IPS-11a (cell line): ENCODE data around the gene DNM1.

Experiments
- H3K4me3 ChIP-seq: one replicate; pipeline ENCODE4 v1.5.1; 2013; ENCODE audit warnings: low read depth, low read length, control low read depth

Gene DNM1

DNA sequence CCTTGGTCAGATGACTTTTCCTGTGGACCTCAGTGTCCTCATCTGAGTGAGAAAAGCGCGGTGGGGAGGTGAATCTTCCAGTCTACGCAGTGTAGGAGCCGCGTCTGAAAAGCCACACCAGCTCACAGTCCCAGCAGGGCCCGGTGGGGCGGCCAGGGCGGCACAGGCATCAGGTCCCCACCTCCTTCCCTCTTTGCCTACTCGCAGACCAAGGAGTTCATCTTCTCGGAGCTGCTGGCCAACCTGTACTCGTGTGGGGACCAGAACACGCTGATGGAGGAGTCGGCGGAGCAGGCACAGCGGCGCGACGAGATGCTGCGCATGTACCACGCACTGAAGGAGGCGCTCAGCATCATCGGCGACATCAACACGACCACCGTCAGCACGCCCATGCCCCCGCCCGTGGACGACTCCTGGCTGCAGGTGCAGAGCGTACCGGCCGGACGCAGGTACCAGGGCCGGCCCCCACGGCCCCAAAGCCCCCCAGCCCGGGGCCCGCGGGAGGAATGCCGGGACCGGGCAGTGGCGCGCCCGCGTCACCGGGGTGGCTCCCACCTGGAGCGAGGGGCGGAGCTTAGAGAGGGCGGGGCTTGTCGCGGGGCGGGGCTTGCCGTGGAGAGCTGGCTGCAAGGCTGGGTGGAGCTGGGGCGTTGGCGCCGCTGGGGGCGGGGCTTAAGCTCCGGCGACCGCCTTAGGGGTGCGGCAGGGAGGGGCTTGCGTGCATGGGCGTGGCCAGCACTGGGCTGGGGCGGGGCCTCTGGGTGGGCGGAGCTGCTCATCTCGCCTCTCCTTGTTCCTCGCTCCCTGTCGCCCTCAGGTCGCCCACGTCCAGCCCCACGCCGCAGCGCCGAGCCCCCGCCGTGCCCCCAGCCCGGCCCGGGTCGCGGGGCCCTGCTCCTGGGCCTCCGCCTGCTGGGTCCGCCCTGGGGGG, 47.0 kb downstream of the DNM1 start:
- H3K4me3 ChIP-seq, result peak overlapping the region; percentile 61

GRCh38 chr9:128250839-128251731, 47.9 kb downstream of the DNM1 start:
- H3K4me3 ChIP-seq, result peak overlapping the region; percentile 61

DNA sequence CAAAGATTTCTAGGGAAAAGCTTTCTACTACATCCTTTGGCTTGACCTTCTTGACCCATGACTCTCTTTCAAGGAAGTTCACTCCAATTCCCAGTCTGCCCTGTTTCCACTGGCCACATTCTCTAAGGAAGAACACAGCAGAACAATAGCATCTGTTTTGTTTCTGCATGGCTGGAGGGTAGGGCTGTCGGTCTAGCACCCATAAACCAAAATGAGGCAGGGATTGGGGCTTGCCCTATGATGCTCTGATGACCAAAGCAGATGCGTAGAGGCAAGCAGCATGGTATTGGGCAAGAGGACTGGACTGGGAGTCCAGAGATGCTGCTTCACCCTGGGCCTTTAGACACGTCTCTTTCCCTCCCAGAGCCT, 48.5 kb downstream of the DNM1 start:
- no peak overlapping the region for H3K4me3 ChIP-seq

GRCh38 chr9:128252317-128253139, 49.3 kb downstream of the DNM1 start:
- H3K4me3 ChIP-seq, result no peak overlapping the region

- no peak overlapping the region for H3K4me3 ChIP-seq
Measured at GRCh38 chr9:128253140-128253990, 50.2 kb downstream of the DNM1 start.

DNA sequence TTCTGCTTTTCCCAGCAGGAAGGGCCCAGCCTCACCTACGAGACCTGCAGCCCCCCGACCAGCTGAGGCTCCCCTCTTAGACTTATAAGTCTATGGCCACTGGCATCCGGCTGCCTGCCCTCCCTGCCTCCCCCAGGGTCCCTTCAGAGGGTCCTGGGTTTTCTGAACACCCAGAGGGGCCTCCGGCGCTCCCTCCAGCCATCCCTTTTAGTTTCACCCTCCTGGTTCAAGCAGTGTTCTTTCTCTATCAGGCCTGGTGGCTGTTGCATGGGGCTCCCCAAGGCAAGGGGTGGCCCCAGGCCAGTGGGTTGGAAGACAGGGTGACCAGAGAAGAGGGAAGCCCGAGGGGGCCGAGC, 50.8 kb downstream of the DNM1 start:
- no peak overlapping the region for H3K4me3 ChIP-seq

GRCh38 chr9:128254362-128254761, 51.2 kb downstream of the DNM1 start:
- H3K4me3 ChIP-seq, result no peak overlapping the region

DNA sequence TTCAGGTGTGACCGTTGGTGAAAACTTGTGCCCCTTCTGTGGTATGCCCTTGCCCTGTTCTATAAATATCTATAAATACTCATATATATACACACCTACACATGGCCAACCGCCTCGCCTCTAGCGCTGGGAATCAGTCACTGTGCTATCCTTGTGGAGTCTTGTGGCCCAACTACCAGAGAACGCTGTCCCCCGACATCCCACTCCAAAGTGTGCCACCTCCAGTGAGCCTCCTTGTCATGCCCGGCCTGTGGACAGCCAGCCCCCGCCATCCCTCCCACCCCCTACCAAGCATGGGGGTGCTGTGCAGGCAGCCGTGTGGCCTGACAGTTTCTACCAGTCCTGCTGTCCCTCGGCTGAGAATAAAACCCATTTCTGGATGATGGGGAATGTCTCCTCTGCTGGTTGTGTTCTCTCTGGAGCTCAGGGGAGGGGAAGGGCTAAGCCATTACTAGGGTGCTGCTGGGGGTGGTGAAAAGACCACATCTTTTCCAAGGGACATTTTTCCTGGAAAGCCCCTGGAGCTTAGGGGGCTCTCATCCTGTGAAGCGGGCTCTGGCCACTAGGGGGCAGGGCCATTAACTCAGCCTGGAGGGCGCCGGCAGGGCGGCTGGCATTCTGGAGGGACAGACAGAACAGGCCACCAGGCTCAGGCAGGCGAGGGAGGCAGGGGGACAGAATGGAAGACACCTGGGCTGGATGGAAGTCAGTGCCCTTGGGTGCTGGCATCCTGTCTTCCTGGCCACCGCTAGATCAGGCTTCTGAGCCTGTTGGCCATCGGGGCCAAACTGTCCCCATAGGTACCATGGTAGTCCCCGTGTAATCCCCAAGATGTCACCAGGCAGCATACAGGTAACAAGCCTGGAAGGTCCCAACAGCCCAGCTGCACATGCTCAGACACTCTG, 51.9 kb downstream of the DNM1 start:
- no peak overlapping the region for H3K4me3 ChIP-seq

GRCh38 chr9:128257086-128257825, 54.1 kb downstream of the DNM1 start:
- no peak overlapping the region for H3K4me3 ChIP-seq

DNA sequence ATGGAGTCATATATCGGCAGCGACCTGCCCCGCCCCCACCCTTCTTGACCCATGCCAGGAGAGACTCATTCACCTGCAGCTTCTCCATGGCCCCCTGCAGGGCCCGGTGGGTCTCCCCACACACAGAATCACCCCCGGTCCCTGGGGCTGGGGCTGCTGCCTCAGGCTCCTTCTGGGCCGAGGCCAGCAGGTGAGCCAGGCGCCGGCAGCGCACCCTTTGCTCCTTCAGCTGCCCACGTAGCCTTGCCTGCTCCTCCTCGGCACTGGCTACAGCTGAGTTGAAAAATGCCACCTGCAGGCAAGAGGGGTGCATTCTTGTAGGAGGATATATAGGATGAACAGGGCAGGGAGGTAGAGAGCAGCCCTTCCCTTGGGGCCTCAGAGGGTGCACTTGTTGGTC, 54.7 kb downstream of the DNM1 start:
- H3K4me3 ChIP-seq, result no peak overlapping the region

- no peak overlapping the region for H3K4me3 ChIP-seq
Measured at GRCh38 chr9:128258326-128258725, 55.1 kb downstream of the DNM1 start.

GRCh38 chr9:128259156-128259555, 56.0 kb downstream of the DNM1 start:
- no peak overlapping the region for H3K4me3 ChIP-seq

GRCh38 chr9:128260340-128260739, 57.2 kb downstream of the DNM1 start:
- H3K4me3 ChIP-seq, result no peak overlapping the region

GRCh38 chr9:128262687-128263086, 59.5 kb downstream of the DNM1 start:
- H3K4me3 ChIP-seq, result no peak overlapping the region

GRCh38 chr9:128265348-128265847, 62.2 kb downstream of the DNM1 start:
- H3K4me3 ChIP-seq, result no peak overlapping the region

DNA sequence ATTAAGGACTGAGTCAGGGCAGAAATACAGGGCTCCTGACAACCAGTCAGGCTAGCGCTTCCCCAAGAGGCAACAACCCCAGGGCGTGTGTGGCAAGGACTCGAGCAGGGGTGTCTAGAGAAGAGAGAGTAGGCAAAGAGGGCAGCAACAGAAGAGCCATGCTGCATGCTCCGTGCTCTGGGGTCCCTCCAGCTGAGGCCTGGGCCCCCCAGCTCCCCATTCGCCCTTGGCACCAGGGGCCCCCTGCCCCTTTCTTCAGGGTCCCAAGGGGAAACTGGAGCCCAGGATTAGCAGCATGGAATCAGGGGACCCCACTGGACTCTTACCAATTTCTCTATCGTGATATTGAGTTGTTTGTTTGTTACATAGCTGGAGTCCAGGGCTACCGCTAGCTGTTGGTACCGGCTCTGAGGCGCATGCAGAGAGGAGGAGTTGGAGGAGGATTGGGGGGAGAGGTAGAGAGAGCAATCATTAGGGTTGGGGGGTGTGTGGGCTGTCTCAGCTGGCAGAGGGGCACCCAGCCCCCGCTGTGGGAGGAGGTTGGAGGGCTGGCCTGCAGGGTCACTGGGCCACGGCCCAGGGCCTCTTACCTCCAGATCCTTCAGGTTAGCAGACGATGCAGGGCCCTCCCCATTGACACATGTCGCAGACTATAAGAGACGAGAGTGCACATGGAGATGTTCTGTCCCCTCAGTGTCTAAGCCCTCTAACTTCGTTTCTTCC, 63.9 kb downstream of the DNM1 start:
- no peak overlapping the region for H3K4me3 ChIP-seq

DNA sequence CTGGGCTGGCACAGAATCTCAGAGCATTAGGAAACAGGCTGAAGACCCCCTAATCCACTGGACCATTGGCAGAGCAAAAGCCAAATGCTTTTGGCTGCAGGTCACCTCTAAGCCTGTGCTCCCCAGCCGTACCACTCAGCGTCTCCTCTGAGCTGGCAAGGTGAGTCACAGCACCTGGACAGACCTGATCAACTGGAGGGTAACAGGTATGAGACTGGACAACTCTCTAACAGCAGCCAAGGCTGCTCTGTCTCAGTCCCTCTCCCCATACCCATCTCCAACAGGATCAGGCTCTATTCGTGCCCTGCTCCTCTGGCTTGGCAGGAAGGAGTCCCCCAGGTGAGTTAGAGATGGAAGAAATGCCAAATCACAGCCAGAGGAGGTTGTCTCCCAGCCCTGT, 67.9 kb downstream of the DNM1 start:
- H3K4me3 ChIP-seq, result no peak overlapping the region

DNA sequence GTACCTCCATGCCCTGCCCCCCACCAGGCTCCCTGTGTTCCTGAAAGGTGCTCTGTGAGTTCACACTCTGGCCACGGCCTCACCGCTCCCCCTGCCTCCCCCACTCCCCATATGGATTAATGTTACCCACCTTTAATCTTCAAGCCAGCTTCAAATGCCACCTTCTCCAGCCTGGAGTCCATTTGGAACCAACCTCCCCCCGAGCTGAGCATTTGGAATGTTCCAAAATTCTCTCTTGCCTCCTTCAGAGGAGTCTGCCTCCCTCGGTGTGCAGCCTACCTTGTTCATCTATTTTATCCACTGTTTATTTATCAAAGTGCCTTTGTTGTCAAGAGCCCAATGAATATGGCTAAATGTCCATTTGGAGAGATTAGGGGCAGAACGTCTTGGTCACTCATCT, 68.3 kb downstream of the DNM1 start:
- H3K4me3 ChIP-seq, result no peak overlapping the region
